ENCODE results near the gene CHMP1A.

CHMP1A gene

GRCh38 chr16:89629827-89630610 lies 27.5 kb downstream of the CHMP1A start:
- no peak overlapping the region for H3K27ac ChIP-seq (ENCODE audit: low read depth, low read length)
- H3K9ac ChIP-seq (ENCODE audit: low read depth in 1 of 2, low read length in 2 of 2) = no peak overlapping the region
- no peak overlapping the region for H3K4me3 ChIP-seq (ENCODE audit: low read depth in 1 of 2, low read length in 2 of 2)
- H3K27me3 ChIP-seq (ENCODE audit: control insufficient read depth in 1 of 2, insufficient read depth in 2 of 2, low read length in 2 of 2) = peaks cover 0 to 4% of the 10 kb centered on the region in 2 donors
- H3K9me3 ChIP-seq (ENCODE audit: control insufficient read depth in 1 of 2, low read length in 2 of 2) = no peaks in the 10 kb centered on the region
- peaks cover 21 to 34% of the 10 kb centered on the region in 2 donors for H3K4me1 ChIP-seq (ENCODE audit: control insufficient read depth in 1 of 2, insufficient read depth in 2 of 2, low read length in 2 of 2)
- H3K36me3 ChIP-seq (ENCODE audit: control insufficient read depth in 1 of 2, insufficient read depth in 2 of 2, low read length in 2 of 2) = no peaks in the 10 kb centered on the region

DNA sequence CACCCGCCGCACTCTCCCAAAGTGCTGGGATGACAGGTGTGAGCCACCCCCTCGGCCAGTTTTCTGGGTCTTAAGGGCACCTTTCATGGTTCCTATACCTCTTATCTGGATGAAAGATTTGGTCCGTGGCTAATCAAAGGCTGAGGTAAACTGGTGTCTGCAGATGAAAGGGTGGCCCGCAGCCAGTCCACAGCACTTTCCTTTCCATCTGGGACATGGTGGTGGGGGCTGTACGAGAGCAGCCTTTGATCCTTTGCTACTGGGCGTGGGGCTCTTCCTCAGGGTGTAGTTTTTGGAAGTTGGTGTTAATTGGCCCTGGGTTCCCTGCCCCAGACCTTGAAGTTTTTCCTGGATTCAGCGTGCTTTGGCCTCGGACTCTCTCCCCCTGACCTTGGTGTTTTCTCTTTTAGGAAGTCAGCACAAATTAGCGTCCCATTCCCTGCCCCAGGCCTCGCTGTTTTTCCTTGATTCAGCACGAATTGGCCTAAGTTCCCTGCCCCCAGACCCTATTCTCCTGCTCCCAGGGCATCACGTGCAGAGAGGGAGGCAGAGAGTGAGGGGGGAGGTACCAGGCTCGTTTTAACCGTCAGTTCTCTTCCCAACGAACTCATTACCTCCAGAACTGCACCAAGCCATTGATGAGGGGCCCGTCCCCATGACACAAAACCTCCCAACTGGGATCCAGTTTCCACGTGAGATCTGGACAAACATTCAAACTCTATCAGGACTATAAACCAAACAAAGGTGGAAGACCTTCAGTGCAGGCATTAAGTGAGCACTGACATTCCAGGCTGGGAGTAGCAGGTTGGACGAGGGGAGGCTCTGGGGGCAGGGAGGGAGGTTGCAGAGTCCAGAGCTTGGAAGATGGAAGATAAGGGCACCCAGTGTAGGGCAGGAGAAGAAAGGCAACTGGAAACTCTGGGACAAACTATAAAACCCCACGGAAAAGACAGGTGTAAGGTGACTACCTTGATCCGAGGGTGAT lies 32.4 kb downstream of the CHMP1A start:
- no peaks in the 10 kb centered on the region for H3K9me3 ChIP-seq (ENCODE audit: control insufficient read depth in 1 of 2, low read length in 2 of 2)
- H3K27me3 ChIP-seq (ENCODE audit: control insufficient read depth in 1 of 2, insufficient read depth in 2 of 2, low read length in 2 of 2) = peaks cover 0 to 2% of the 10 kb centered on the region in 2 donors
- H3K9ac ChIP-seq (ENCODE audit: low read depth in 1 of 2, low read length in 2 of 2) = no peak overlapping the region
- H3K4me3 ChIP-seq (ENCODE audit: low read depth in 1 of 2, low read length in 2 of 2) = no peak overlapping the region
- H3K36me3 ChIP-seq (ENCODE audit: control insufficient read depth in 1 of 2, insufficient read depth in 2 of 2, low read length in 2 of 2) = no peaks in the 10 kb centered on the region
- no peak overlapping the region for H3K27ac ChIP-seq (ENCODE audit: low read depth, low read length)
- peaks cover 8 to 13% of the 10 kb centered on the region in 2 donors for H3K4me1 ChIP-seq (ENCODE audit: control insufficient read depth in 1 of 2, insufficient read depth in 2 of 2, low read length in 2 of 2)

DNA sequence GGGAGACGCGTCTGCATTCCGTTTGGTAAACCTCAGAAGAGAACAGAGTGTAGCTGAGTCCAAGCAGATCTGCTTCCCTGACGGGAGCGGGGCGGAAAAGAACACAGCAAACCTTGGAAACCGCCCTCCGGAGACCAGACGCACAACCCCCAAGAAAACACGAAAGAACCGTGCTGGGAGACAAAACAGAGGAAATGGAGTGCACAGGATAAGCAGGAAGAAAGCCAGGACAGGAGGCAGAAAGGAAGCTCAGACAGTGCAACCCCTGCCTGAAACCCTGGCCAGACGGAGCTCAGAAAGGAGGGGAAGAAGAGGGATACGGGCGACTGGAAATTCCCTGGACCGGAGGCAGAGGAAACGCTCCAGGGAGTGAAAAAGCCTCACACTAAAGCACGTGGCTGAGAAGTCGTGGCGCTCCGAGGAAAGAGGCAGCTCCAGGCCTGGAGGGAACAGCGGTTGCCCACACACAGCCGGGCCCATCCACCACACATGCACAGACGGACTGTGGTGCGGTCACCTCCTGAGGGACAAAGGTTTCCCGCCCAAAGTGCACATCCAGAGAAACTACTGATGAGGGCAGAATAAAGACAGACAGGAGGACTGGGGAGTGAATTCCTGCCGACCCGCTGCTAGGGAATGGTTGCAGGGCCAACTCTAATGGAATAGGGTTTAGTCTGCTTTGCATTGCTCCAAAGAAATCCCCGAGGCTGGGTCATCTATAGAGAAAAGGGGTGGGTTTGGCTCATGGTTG lies 33.8 kb downstream of the CHMP1A start:
- H3K27ac ChIP-seq (ENCODE audit: low read depth, low read length) = no peak overlapping the region
- no peak overlapping the region for H3K4me3 ChIP-seq (ENCODE audit: low read depth in 1 of 2, low read length in 2 of 2)
- H3K9ac ChIP-seq (ENCODE audit: low read depth in 1 of 2, low read length in 2 of 2) = no peak overlapping the region
- no peaks in the 10 kb centered on the region for H3K36me3 ChIP-seq (ENCODE audit: control insufficient read depth in 1 of 2, insufficient read depth in 2 of 2, low read length in 2 of 2)
- no peaks in the 10 kb centered on the region for H3K9me3 ChIP-seq (ENCODE audit: control insufficient read depth in 1 of 2, low read length in 2 of 2)
- H3K4me1 ChIP-seq (ENCODE audit: control insufficient read depth in 1 of 2, insufficient read depth in 2 of 2, low read length in 2 of 2) = peaks cover 8 to 13% of the 10 kb centered on the region in 2 donors
- peaks cover 0 to 2% of the 10 kb centered on the region in 2 donors for H3K27me3 ChIP-seq (ENCODE audit: control insufficient read depth in 1 of 2, insufficient read depth in 2 of 2, low read length in 2 of 2)

- H3K4me1 ChIP-seq (ENCODE audit: control insufficient read depth in 1 of 2, insufficient read depth in 2 of 2, low read length in 2 of 2) = peaks cover 8 to 13% of the 10 kb centered on the region in 2 donors
- H3K9ac ChIP-seq (ENCODE audit: low read depth in 1 of 2, low read length in 2 of 2) = no peak overlapping the region
- H3K4me3 ChIP-seq (ENCODE audit: low read depth in 1 of 2, low read length in 2 of 2) = no peak overlapping the region
- H3K9me3 ChIP-seq (ENCODE audit: control insufficient read depth in 1 of 2, low read length in 2 of 2) = no peaks in the 10 kb centered on the region
- H3K36me3 ChIP-seq (ENCODE audit: control insufficient read depth in 1 of 2, insufficient read depth in 2 of 2, low read length in 2 of 2) = no peaks in the 10 kb centered on the region
- H3K27me3 ChIP-seq (ENCODE audit: control insufficient read depth in 1 of 2, insufficient read depth in 2 of 2, low read length in 2 of 2) = peaks cover 0 to 2% of the 10 kb centered on the region in 2 donors
- no peak overlapping the region for H3K27ac ChIP-seq (ENCODE audit: low read depth, low read length)
Measured at GRCh38 chr16:89621698-89622409, 35.7 kb downstream of the CHMP1A start.

GRCh38 chr16:89621136-89621697 lies 36.3 kb downstream of the CHMP1A start:
- H3K4me1 ChIP-seq (ENCODE audit: control insufficient read depth in 1 of 2, insufficient read depth in 2 of 2, low read length in 2 of 2) = peaks cover 8 to 13% of the 10 kb centered on the region in 2 donors
- no peaks in the 10 kb centered on the region for H3K36me3 ChIP-seq (ENCODE audit: control insufficient read depth in 1 of 2, insufficient read depth in 2 of 2, low read length in 2 of 2)
- no peak overlapping the region for H3K9ac ChIP-seq (ENCODE audit: low read depth in 1 of 2, low read length in 2 of 2)
- no peak overlapping the region for H3K4me3 ChIP-seq (ENCODE audit: low read depth in 1 of 2, low read length in 2 of 2)
- H3K27me3 ChIP-seq (ENCODE audit: control insufficient read depth in 1 of 2, insufficient read depth in 2 of 2, low read length in 2 of 2) = peaks cover 0 to 2% of the 10 kb centered on the region in 2 donors
- H3K27ac ChIP-seq (ENCODE audit: low read depth, low read length) = no peak overlapping the region
- no peaks in the 10 kb centered on the region for H3K9me3 ChIP-seq (ENCODE audit: control insufficient read depth in 1 of 2, low read length in 2 of 2)

DNA sequence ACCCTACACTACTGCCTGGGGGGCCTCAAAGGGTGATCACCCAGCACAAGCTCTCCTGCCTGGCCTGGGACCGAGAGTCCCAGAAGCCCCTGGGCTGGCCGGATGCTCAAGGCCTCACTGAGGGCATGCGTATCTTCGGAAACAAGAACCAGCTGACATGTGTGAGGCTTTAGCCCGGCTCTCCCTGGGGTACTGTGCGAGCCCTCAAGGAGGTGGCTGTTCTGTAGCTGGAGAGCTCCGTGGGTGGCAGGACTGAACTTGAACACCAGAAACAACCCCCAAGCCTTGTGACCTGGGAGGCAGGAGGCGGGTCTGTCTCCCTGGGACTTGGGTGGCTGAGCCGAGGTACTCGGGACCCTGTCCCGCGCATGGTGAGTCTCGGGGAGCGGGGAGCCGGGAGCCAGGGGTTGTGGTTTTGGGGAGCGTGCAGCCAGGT lies 37.1 kb downstream of the CHMP1A start:
- Histone ChIP-seq H3K27ac (ENCODE audit: low read depth, low read length) (no peak overlapping the region), H3K27me3 (ENCODE audit: control insufficient read depth in 1 of 2, insufficient read depth in 2 of 2, low read length in 2 of 2) (peaks cover 0 to 2% of the 10 kb centered on the region in 2 donors), H3K4me3 (ENCODE audit: low read depth in 1 of 2, low read length in 2 of 2) (no peak overlapping the region), H3K9me3 (ENCODE audit: control insufficient read depth in 1 of 2, low read length in 2 of 2) (no peaks in the 10 kb centered on the region), H3K9ac (ENCODE audit: low read depth in 1 of 2, low read length in 2 of 2) (no peak overlapping the region), H3K4me1 (ENCODE audit: control insufficient read depth in 1 of 2, insufficient read depth in 2 of 2, low read length in 2 of 2) (peaks cover 5 to 8% of the 10 kb centered on the region in 2 donors), H3K36me3 (ENCODE audit: control insufficient read depth in 1 of 2, insufficient read depth in 2 of 2, low read length in 2 of 2) (no peaks in the 10 kb centered on the region)

GRCh38 chr16:89619840-89620239 lies 37.7 kb downstream of the CHMP1A start:
- H3K36me3 ChIP-seq (ENCODE audit: control insufficient read depth in 1 of 2, insufficient read depth in 2 of 2, low read length in 2 of 2) = no peaks in the 10 kb centered on the region
- no peak overlapping the region for H3K4me3 ChIP-seq (ENCODE audit: low read depth in 1 of 2, low read length in 2 of 2)
- H3K4me1 ChIP-seq (ENCODE audit: control insufficient read depth in 1 of 2, insufficient read depth in 2 of 2, low read length in 2 of 2) = peaks cover 0 to 7% of the 10 kb centered on the region in 2 donors
- no peaks in the 10 kb centered on the region for H3K9me3 ChIP-seq (ENCODE audit: control insufficient read depth in 1 of 2, low read length in 2 of 2)
- no peak overlapping the region for H3K9ac ChIP-seq (ENCODE audit: low read depth in 1 of 2, low read length in 2 of 2)
- no peak overlapping the region for H3K27ac ChIP-seq (ENCODE audit: low read depth, low read length)
- H3K27me3 ChIP-seq (ENCODE audit: control insufficient read depth in 1 of 2, insufficient read depth in 2 of 2, low read length in 2 of 2) = peaks cover 0 to 2% of the 10 kb centered on the region in 2 donors

DNA sequence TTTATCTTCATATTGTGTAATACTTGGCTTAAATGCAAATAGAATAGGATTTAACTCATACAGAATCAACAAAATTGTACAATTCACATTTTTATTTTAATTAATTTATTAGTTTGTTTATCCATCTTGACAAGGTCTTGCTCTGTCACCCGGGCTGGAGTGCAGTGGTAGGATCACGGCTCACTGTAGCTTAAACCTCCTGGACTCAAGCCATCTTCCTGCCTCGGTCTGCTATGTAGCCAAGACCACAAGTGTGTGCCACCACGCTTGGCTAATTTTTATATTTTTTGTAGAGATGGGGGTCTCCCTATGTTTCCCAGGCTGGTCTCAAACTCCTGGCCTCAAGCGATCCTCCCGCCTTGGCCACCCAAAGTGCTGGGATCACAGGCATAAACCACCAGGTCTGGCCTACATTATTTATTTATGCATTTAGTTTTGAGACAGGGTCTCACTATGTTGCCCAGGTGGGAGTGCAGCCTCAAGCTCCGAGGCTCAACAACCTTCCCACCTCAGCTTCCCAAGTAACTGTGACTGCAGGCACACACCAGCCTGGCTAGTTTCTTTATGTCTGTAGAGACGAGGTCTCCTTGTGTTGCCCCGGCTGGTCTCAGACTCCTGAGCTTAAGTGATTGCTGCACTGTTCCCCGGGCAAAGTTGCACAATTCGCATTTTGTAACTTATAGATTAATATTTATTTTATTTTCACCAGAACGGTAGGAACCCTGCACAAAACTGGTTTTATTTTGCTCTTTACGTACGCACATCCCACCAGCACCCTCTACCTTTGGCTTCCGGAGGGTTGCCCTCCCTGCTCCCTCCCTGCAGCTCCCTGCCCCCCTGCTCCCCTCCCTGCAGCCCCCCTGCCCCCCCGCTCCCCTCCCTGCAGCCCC lies 39.2 kb downstream of the CHMP1A start:
- Histone ChIP-seq H3K9me3 (ENCODE audit: control insufficient read depth in 1 of 2, low read length in 2 of 2) (no peaks in the 10 kb centered on the region), H3K27me3 (ENCODE audit: control insufficient read depth in 1 of 2, insufficient read depth in 2 of 2, low read length in 2 of 2) (peaks cover 0 to 2% of the 10 kb centered on the region in 2 donors), H3K36me3 (ENCODE audit: control insufficient read depth in 1 of 2, insufficient read depth in 2 of 2, low read length in 2 of 2) (no peaks in the 10 kb centered on the region), H3K27ac (ENCODE audit: low read depth, low read length) (no peak overlapping the region), H3K4me3 (ENCODE audit: low read depth in 1 of 2, low read length in 2 of 2) (no peak overlapping the region), H3K4me1 (ENCODE audit: control insufficient read depth in 1 of 2, insufficient read depth in 2 of 2, low read length in 2 of 2) (peaks cover 1 to 5% of the 10 kb centered on the region in 2 donors), H3K9ac (ENCODE audit: low read depth in 1 of 2, low read length in 2 of 2) (no peak overlapping the region)

Measured in duodenal mucosa (tissue), 2 donors.